Smooth muscle cell (in vitro differentiated cells): Measurements from ENCODE around the gene RNASE1. TPM values are rescaled to one million over a fixed set of nuclear protein-coding genes. Genes with fewer than 3 reads are reported as not detected.
"Not testable (repeated sequence)": the region's sequence is repeated elsewhere in the genome, so short reads cannot be mapped to it uniquely, and the experiment has no call there.

ENCODE experiments used
- DNase-seq: peaks from one replicate; lab custom pipeline; 2025; ENCODE audit not compliant: unreplicated experiment; lab: John Stamatoyannopoulos, UW
- H2AFZ ChIP-seq: fragments of 200-600 bp; sonication (generic); 2 replicates; pipeline ENCODE4 v1.6.0; 2016; ENCODE audit warnings: antibody characterized with exemption, low read depth, mild to moderate bottlenecking
- H3F3A ChIP-seq: fragments of 200-600 bp; sonication (generic); 2 replicates; pipeline ENCODE4 v1.6.0; 2017; ENCODE audit warnings: antibody characterized with exemption, low read depth
- H3K27ac ChIP-seq: fragments of 200-600 bp; sonication (generic); 2 replicates; pipeline ENCODE4 v1.5.1; 2016; ENCODE audit warnings: low read depth, mild to moderate bottlenecking
- H3K27me3 ChIP-seq: fragments of 200-600 bp; sonication (generic); 2 replicates; pipeline ENCODE4 v1.6.1; 2016; ENCODE audit warnings: low read depth, mild to moderate bottlenecking
- H3K36me3 ChIP-seq: fragments of 200-600 bp; sonication (generic); 2 replicates; pipeline ENCODE4 v1.5.1; 2016; ENCODE audit warnings: low read depth
- H3K4me1 ChIP-seq: fragments of 200-600 bp; sonication (generic); 2 replicates; pipeline ENCODE4 v1.5.1; 2016; ENCODE audit warnings: low read depth
- H3K4me2 ChIP-seq: fragments of 200-600 bp; sonication (generic); 2 replicates; pipeline ENCODE4 v1.6.0; 2016; ENCODE audit warnings: mild to moderate bottlenecking
- H3K4me3 ChIP-seq: fragments of 200-600 bp; sonication (generic); 2 replicates; pipeline ENCODE4 v1.5.1; 2016; ENCODE audit warnings: mild to moderate bottlenecking
- H3K79me2 ChIP-seq: fragments of 200-600 bp; sonication (generic); 2 replicates; pipeline ENCODE4 v1.6.0; 2016; ENCODE audit warnings: low read depth, mild to moderate bottlenecking
- H3K9ac ChIP-seq: fragments of 200-600 bp; sonication (generic); 2 replicates; pipeline ENCODE4 v1.6.0; 2016; ENCODE audit warnings: low read depth
- H3K9me3 ChIP-seq: fragments of 200-600 bp; sonication (generic); replicated peaks from 2 replicates; pipeline ENCODE4 v1.5.1; 2016; ENCODE audit warnings: low read depth
- H4K20me1 ChIP-seq: fragments of 200-600 bp; sonication (generic); 2 replicates; pipeline ENCODE4 v1.6.0; 2016; ENCODE audit warnings: low read depth
- CTCF ChIP-seq: fragments of 200-600 bp; sonication (generic); IDR thresholded peaks from 2 replicates; pipeline ENCODE4 v1.5.1; 2017; ENCODE audit warnings: borderline replicate concordance, mild to moderate bottlenecking, antibody characterized with exemption; ENCODE audit not compliant: insufficient read depth, poor library complexity, severe bottlenecking
- WGBS: methylation state at CpG from one replicate; pipeline ENCODE4 v1.1.7; 2016; ENCODE audit warnings: low lambda C conversion rate; 5-methylcytosine and 5-hydroxymethylcytosine counted together
- polyA plus RNA-seq: library from polyadenylated mRNA; unstranded; fragments of >200 nt; fragmentation: Nextera tagmentation; extraction: Ambion mirVana; gene quantifications from 2 replicates; pipeline ENCODE4 v1.2.1, GENCODE V29; 2016
- total RNA-seq: library from RNA; depleted of rRNA; stranded (reverse); fragments of >200 nt; gene quantifications from 2 replicates; pipeline ENCODE4 v1.2.3, GENCODE V29; 2014

The RNASE1 gene
- total and polyA plus RNA-seq, 2 experiments from 2014 or later = 4.0 to 6.9 TPM

- Histone ChIP-seq H3K27ac (no peak overlapping the region), H3K4me1 (no peaks in the 10 kb centered on the region), H3K4me2 (no peak overlapping the region), H3K4me3 (no peak overlapping the region), H3K9me3 (no peaks in the 10 kb centered on the region), H3F3A (no peaks in the 10 kb centered on the region), H4K20me1 (no peaks in the 10 kb centered on the region), H3K9ac (no peak overlapping the region), H3K36me3 (no peaks in the 10 kb centered on the region), H3K79me2 (no peaks in the 10 kb centered on the region), H2AFZ (no peak overlapping the region), H3K27me3 (no peaks in the 10 kb centered on the region)
- DNase-seq = no peak
- no peak for TF ChIP-seq CTCF
Observed at GRCh38 chr14:20760950-20761349, 41.7 kb downstream of the RNASE1 start.

GRCh38 chr14:20759465-20759864 is 43.2 kb downstream of the RNASE1 start:
- not testable (repeated sequence) for H4K20me1 ChIP-seq, H3K4me3 ChIP-seq, H3K4me2 ChIP-seq, H3K27ac ChIP-seq, H2AFZ ChIP-seq, DNase-seq, H3K27me3 ChIP-seq, H3K79me2 ChIP-seq, H3K4me1 ChIP-seq, H3K9ac ChIP-seq, H3F3A ChIP-seq, H3K36me3 ChIP-seq, H3K9me3 ChIP-seq
- 95% methylated on average over 5 of the region's 5 CpGs for WGBS

- Histone ChIP-seq H3K4me2 (no peak overlapping the region), H3K4me1 (no peaks in the 10 kb centered on the region), H3K27ac (no peak overlapping the region), H3K27me3 (no peaks in the 10 kb centered on the region), H3K9ac (no peak overlapping the region), H4K20me1 (no peaks in the 10 kb centered on the region), H3F3A (no peaks in the 10 kb centered on the region), H3K9me3 (no peaks in the 10 kb centered on the region), H2AFZ (no peak overlapping the region), H3K36me3 (no peaks in the 10 kb centered on the region), H3K79me2 (no peaks in the 10 kb centered on the region), H3K4me3 (no peak overlapping the region)
- WGBS = 63% methylated on average over 4 of the region's 4 CpGs
- DNase-seq = no peak
- TF ChIP-seq CTCF = peak; percentile 31
Observed at GRCh38 chr14:20757965-20758364, 44.7 kb downstream of the RNASE1 start.

GRCh38 chr14:20755037-20755436 is 47.6 kb downstream of the RNASE1 start:
- Histone ChIP-seq H3K27ac (no peak overlapping the region), H3K4me3 (no peak overlapping the region), H3K9ac (no peak overlapping the region), H3K4me2 (no peak overlapping the region), H3K27me3 (no peaks in the 10 kb centered on the region), H3F3A (no peaks in the 10 kb centered on the region), H3K36me3 (no peaks in the 10 kb centered on the region), H4K20me1 (no peaks in the 10 kb centered on the region), H3K9me3 (no peaks in the 10 kb centered on the region), H3K4me1 (no peaks in the 10 kb centered on the region), H2AFZ (no peak overlapping the region), H3K79me2 (no peaks in the 10 kb centered on the region)
- DNase-seq = no peak
- TF ChIP-seq CTCF = no peak
- 79% methylated on average over 6 of the region's 6 CpGs for WGBS
